ENCODE measurements around the gene PLXDC2. TPM values are rescaled to one million over a fixed set of nuclear protein-coding genes. Genes with fewer than 3 reads are reported as not detected.

PLXDC2 gene
- total RNA-seq, 1 experiment from 2014 or later: 2.8 TPM

DNA sequence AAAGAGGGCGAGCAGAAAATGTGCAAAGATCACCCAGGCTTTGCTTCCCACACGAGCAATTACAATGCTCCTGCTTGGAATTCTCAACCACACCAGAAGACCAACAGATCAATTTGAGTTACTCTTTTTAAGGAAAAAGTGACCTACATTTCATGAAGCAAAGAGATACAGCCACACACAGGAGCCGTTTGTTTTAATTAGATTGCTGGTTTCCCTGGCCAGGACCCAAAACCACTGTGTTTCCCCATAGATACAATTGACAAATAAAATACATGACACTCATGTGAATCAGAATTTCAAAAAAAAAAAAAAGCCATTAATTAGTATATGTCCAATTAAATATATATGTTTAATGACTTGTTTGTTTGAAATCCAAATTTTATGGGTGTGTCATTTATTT is 458.3 kb downstream of the PLXDC2 start:
- DNase-seq (ENCODE audit: low read depth): peak; percentile 9

DNA sequence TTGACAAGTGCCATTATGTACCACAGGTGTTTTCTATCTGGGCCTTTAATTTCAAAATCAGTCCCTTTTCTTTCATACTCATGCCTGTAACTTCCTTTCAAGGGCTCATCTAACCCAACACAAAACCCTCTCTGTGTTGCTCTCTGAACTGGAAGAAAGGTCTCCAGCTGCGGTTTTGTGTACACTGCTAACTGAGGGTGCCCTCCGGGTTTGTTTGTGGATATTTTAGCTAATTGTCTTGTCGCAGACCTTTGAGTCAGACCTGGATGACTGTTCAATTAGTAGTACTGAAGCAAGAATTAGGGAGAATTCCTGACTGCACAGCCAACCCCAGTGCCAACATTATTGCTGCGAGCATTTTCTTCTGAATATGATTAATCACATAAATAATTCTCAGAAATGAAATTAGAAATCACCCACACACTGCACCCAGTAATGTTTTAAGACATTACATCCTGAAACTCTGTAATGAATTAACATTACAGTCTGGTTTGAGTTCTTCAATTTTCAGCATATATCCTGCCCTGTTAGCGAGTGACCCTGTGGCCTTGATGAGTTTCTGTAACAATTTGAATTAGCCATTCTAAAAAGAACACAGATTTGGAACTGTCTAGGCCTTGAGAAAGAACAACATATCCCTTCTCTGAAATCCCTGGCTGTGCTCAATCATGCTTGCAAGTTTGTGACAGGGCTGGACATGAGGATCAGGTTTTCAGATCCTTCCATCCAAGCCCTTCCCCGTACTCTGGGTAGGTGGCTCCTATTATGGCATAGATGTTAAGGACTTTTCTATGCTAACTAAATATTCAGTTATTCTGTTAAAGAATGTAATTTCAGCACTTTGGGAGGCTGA is 460.1 kb downstream of the PLXDC2 start:
- peak; percentile 76 for DNase-seq (ENCODE audit: low read depth)

DNA sequence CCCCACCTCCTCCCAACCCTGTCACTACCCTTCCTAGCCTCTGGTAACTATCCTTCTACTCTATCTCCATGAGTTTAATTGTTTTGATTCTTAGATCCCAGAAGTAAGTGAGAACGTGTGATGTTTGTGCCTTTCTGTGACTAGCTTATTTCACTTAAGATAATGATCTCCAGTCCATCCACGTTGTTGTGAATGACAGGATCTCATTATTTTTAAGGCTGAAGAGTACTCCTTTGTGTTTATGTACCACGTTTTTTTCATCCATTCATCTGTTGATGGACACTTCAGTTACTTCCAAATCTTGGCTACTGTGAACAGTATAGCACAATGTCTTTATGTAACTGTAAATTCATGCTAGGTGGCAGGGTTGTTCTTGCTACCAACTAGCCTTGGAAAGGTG is 461.6 kb downstream of the PLXDC2 start:
- no peak for DNase-seq (ENCODE audit: low read depth)

DNA sequence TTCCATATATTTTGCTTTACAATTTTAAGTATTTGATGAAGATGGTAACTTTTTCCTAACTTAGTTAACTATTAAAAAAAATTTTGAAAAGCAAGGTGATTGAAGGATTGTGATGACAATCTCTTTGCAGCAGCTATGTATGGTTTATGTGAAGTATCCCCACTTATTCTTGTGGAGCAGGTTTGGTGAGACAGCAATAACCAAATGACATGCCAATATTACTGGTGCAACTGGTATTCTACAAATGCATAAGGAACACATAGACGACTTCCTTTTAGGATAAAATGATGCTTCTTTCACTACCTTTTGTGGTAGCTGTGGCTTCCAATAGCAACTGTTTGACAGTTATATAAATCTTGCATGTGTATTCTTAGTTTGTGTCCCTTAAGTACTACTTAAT is 465.3 kb downstream of the PLXDC2 start:
- DNase-seq (ENCODE audit: low read depth): no peak

DNA sequence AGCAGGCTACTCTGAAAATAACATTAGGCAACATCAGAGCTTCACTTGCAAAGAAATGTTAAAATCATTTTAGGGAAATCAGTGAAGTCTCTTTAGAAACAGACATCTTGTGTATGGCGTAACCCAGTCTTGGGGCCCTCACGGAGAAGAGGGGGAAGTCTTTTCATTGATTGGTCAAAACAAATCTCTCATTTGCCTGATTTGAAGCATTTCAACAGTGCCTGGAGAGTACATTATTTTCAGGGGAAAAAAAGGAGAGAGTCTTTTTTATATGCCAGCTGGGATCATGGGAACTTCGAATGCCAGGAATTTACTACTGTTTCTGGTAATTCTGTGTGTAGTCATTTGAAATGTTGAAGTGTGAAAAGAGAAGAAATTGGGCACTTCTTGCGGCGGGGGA is 471.4 kb downstream of the PLXDC2 start:
- no peak for DNase-seq (ENCODE audit: low read depth)

DNA sequence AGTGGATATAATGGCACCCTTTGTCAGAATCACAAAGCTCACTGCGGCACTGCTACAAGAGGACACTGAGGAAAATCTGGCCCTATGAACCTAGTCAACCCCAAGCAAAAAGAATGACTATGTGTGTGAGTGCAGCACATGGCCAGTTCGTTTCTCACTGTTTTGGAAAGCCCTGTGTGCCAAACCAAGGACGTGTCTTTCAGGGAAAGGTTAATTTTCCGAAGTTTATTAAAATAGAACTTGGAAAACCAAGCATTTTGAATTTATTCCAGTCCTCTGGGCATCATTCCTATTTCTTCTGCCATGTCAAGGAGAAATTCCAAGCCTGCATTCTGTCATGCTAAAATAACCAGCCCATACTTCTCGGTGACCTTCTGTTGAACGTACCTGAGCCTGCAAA is 471.8 kb downstream of the PLXDC2 start:
- no peak for DNase-seq (ENCODE audit: low read depth)

DNA sequence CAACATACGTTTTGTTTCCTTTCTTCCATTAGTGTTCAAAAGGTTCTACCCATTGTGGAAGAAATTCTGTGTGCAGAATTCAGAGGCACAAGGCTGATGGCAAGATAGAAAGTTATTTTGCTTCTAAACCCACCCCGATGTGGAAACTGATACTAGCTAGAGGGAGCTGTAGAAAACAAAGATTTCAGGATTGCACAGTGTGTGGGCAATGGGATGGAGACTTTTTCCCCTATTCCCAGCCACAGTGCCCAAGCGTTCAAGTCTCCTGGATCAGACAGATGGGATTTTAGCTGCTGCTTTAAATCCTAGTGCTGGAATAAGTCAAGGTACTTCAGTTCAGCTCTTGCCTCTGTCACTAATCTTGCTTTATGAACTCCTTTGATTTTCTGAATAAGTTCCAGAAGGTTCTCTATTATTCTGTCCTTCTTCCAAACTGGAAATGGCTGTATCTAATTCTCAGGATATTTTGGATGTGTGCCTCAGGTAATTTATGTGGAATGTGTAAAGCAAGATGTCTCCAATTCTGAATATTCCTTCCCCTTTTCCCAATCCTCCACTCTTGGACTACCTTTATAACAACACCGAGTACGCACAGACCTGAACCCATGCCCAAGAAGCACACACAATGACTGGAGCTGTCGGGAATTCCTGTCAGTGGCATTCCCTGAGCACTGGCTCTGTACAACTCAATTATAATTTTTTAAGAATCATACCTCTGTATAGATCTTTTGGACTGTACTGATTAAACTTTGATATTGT is 473.0 kb downstream of the PLXDC2 start:
- DNase-seq (ENCODE audit: low read depth): no peak

DNA sequence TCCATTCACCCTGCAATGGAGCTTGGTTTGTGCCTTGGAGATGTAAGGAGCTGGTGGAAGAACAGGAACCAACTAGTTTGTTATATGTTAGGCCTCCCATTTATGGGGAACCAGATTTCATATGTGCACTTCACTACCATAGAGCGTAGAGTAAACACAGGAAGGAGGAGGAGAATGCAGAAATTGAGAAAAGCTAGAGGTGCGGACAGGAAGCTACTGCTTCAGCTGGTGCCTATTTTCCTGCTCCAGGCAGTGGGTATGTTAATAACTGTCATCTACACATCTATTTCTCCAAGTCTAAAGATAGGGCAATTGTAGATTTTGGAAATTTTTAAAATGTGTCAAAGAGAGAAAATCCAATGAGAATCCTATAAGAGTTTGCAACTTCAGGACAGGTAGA is 482.2 kb downstream of the PLXDC2 start:
- DNase-seq (ENCODE audit: low read depth): no peak

DNA sequence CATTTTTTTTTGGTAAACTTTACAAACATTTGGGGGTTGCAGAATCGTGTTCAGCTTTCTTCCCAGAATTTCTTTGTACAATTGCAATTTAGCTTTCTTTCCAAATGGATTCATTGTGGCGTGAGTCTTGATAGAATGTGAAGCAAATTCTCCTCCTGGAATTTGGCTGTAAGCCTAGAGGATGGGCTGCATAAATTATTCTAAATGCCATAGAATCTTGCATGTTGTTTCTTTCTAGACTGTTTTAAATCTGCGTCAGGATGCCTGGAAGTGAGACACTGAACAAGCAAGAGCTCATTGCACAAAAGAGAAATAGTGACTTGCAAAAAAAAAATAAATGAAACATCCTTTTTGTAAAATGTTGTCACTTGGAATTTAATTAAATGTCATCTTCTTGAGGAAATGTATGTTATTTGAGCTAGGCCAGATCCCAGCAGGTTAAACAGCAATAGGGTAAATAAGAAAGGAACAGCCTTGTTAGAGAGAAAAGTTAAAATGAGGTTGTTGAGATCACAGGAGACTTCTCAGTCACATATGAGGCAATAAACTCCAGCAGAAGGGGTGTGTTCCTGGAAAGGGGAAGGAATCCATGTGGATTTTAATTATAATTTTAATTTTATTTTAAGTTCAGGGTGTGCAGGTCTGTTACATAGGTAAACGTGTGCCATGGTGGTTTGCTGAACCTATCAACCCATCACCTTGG is 483.0 kb downstream of the PLXDC2 start:
- DNase-seq (ENCODE audit: low read depth): peak; percentile 21

DNA sequence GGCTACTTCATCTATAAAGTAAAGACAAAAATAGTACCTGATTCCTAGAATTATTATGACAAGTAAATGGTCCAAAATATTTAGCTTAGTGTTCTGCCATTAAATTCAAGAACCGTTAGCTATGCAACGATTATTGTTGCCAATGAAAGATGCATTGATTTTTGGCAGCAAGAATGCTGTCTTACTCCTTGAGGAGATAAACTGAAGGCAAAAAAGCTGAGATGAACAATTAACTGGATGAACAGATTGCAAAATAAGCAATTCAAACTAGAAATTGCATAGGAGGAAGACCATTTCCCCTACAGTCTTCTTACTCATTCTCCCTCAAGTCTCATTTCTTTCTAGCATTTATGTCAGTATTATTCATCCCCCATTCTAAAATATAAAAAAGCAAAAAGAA is 484.5 kb downstream of the PLXDC2 start:
- no peak for DNase-seq (ENCODE audit: low read depth)

DNA sequence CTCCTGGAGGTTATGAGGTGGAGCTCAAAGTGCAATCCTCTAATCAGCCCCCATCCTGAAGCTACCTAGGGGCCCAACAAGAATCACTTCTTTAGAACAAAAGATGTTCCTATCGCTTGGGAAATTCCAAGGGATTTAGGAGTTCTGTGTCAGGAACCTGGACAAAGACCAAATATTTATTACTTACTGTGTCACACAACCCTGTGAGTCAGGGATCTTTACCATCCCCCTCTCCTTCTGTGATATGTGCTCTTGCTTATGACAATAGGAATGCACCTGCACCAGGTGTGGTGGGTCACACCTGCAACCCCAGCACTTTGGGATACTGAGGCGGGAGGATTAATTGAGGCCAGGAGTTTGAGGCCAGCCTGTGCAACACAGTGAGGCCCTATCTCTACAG is 485.8 kb downstream of the PLXDC2 start:
- no peak for DNase-seq (ENCODE audit: low read depth)

DNA sequence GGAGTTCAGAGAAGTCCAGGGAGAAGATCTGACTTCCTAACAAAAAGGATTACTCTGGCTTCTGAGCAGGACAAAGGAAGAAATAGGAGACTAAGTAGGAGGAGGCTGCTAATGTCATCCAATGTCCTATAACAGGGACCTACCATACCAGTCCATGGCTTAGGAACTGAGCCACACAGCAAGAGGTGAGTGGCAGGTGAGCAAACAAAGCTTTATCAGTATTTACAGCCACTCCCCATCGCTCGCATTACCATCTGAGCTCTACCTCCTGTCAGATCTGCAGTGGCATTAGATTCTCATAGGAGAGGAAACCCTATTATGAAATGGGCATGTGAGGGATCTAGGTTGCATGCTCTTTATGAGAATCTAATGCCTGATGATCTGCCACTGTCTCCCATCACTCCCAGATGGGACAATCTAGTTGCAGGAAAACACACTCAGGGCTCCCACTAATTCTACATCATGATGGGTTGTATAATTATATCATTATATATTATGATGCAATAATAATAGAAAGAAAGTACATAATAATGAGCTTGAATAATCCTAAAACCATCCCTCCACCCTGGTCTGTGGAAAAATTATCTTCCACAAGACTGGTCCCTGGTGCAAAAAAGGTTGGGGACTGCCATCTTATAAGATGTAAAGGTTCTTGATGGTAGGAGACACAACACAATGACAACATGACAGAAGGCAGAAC is 487.4 kb downstream of the PLXDC2 start:
- DNase-seq (ENCODE audit: low read depth): no peak

DNA sequence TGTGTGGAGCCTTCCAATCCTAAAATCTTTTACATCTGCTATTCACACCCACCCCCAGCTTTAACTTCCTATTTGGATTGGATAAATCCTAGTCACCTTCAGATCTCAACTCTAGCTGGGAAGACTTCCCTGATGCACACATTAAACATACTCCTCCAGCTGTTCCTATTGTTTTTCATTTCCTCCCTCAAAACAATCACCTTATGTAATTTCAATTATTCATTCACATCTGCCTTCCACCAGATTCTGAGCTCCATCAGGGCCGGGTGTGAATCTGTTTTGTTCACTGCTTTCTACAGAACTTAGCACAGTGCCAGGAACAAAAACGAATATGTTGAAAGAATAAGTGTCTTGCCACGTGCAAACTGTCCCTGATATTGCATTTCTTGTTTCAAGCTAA is 497.4 kb downstream of the PLXDC2 start:
- no peak for DNase-seq (ENCODE audit: low read depth)

DNA sequence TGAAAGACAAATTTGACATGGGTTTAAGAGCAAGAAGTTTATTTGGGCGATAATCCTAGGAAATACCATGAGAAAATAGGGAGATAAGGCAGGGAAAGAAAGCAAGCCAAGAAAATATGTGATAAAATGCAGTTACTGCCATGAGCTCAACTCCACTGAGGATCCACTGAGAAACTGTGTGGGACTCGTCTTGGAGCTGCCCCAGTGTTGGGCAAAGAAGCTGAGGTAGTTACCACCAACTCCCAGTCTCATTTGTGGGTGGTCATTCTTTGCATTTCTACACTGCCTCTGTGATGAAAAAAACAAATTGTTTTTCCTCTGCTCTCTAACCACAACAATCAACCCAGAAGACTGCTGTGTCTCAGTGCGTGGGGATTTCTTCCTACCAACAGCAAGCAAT is 498.2 kb downstream of the PLXDC2 start:
- no peak for DNase-seq (ENCODE audit: low read depth)

DNA sequence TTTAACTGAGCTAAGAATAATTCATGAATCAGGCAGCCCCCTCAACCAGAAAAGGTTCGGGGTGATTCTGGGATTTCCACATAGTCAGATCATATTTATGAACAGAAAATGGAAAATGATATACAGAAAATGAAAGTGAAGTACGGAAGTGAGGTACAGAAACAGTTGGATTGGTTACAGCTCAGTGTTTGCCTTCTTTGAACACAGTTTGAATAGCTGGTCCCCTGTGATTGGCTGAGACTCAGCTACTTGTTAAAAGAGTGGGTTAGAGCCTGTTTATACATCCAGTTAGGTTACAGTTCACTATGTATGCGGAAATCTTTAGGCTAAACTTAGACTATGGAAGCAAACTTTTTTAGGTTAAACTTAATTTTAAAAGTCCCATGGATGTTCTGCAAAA is 511.7 kb downstream of the PLXDC2 start:
- peak; percentile 1 for DNase-seq (ENCODE audit: low read depth)

DNA sequence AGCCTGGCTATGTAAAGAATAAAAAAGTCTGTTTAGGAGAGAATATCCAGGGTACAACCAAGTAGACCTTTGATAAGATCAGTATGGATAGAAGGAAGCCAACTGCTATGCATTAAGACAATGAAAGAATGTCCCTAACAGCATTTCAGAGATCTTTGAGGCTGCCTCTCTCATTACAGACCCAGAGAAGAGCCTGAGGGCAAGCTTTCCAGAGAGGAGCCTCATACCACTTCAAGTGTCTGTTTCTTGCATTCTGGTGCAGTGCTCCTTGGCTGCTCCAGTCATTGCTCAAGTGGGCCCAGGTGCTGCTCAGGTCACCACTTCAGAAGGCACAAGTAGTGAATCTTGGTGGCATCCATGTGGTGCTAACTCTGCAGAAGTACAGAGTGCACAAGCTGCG is 514.0 kb downstream of the PLXDC2 start:
- DNase-seq (ENCODE audit: low read depth): no peak

DNA sequence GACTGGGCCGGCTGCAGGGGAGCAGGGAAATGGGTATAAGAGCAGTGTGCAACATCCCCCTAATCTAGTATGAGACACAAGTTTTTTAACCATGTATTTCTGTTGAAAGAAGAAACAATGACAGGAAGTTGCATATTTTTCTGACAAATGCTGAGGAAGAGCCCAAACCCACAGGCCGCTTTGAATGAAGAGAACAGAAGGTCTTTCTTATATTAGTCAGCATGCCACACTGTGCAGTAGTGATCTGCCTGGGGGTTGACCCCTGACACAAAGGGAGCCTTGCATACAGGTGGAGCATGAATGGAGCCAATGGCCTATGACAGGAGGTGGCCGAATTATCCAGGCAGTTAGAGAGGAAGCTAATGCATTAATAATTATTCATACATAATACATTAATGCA is 518.3 kb downstream of the PLXDC2 start:
- DNase-seq (ENCODE audit: low read depth): no peak
